GM19328 (cell line): Measurements from ENCODE around the gene RAB24.
"Not testable (repeated sequence)": the region's sequence is repeated elsewhere in the genome, so short reads cannot be mapped to it uniquely, and the experiment has no call there.

Experiments
- ATAC-seq: cut with Tn5 transposase; IDR thresholded peaks from one replicate; pipeline ENCODE4 v1.9.1; 2021; ENCODE audit warnings: mild to moderate bottlenecking, moderate library complexity; ENCODE audit not compliant: unreplicated experiment

The RAB24 gene

DNA sequence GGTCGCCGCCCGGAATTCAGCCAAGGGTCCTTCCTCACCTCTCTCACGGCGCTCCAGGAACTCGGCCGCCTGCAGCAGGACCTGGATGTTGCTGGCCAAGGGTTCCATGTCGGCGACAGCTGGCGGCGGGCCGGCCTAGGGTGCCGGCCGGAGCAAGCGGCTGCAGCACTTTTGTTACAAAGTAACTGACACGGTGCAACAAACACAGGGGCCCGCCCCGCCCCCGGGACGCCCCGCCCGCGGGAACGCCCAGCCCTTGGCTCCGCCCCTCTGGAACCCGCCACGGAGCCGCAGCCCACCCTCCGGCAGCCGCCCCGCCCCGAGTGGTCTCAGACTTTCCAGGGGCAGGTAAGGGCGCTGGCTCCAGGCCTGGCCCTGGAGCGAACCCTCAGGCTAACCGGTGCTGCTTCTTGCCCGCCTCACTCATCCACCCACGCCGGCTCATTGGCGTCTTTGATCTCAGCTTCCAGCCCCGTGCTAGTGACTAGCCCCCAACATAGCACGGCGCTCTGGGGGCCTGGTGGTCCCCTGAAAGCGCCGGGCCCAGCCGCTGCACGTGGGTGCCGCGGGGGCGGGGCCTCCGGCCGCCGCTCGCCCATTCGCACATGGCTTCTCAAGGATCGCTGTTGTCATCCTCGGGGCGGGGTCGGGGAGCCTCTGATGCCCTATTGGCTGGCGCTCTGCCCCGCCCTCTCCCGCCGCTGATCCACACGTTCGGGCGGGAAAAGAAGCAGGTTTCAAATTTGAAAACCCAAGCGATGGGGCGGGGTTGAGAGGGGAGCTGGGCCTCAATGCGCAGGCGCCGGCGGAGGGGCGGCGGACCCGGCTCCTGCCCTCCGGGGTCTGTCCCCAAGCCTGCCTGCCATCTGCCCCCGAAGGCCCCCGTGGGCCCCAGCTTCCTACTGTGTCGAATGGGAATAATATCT, 8.5 kb upstream of the RAB24 start, which contains the start of gene MXD3:
MXD3 (minus strand) TSS at position 176 of the 926 bp plus-strand sequence; CDS start at position 108, 68 bp downstream.
- peak; percentile 68 for ATAC-seq

DNA sequence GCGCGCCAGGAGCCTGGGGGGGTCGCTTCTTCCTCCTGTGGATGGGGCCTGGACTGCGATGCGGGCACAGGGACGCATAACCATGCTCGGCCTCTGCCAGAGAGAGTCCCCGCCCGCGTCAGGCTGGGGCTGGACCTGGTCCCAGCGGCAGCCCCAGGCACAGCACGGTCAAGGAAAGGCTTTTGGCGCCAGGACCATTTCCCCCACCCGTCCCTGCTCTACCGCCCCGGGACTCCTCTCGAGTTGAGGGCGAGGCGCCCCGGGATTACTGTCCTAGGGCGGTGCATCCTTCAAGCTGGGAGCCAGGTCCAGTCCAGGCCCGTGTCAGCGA, 7.8 kb upstream of the RAB24 start:
- no peak for ATAC-seq

DNA sequence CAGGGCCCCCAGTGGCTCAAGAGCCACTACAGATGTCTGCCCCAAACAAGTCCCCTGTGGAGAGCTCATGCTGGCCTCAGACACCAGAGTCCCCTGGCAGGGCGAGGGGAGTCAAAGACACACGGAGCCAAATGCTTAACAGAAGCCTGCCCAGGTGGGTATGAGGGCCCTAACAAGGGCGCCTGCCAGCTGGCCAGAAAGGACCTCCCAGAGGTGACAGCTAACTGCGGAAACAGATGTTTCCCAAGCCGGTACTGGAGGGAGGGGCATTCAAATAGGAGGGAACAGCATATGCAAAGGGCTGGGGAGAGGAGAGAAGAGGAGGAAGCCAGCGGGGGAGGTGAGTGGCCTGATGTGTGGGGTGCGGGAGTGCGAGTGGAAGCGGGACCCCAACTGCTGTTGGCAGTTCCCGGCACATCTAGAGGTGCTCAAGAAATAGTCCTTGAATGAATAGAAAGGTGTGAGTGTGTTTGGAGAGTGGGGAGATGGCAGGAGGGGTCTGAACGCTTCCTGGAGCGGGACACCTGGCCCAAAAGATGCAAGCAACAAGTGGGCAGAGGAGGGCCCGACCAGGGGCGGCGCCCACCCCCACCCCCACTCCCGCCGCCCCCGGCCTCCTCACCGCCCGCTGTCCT, 7.4 kb upstream of the RAB24 start:
- ATAC-seq: no peak

DNA sequence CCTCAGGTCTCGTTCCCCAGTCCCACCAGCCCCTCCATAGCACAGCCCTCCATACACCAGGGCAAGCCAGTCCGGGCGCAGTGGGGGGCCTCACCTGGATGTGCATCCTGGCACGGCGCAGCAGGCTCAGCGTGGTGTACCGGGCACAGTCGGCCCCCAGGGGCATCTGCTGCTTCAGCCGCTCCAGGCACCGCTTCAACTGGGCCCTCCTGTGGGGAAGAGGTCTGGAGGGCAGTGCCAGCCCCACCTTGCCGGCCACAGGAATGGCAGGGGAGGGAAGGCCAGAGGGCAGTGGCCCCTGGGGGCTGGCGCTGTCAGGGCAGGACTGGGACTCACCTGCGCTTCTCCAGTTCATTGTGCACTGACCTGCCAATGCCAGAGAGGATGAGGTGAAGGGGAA, 6.8 kb upstream of the RAB24 start:
- no peak for ATAC-seq

DNA sequence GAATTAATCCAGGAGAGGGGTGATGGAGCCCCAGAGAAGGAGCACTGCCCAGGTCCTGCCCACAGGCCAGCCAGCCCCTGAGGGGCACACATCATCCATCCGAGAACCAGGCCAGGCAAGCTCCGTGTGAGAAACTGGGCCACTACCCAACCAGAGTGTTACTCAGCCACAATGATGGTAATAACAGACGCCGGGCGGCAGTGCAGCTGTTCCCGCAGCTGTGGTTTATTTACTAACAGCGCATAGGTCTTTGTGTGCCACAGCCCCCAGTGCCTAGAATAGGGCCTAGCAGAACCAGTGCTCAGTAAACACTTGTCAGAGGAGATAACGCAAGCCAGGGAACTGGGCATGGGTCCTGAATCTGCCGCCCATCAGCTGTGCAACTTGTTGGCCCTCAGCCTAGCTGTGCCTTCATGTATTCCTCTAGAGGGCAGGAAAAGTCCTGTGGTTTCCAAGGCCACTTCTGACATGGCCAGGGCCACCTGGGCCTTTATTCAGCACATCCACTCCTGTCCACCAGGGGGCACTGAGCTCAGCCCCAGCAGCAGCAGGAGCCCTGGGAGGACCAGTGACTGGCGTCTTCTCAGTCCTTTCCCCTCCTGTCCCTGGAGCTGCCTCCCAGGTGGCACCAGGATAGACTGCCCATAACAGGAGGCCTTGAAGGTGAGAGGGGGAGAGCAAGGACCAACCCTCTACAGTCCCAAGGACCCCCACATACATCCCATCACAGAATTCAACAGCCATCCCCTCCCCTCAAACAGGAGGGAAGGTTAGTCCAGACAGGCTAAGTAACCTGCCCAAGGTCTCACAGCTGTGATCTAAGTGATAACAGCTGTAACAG, 6.1 kb upstream of the RAB24 start:
- ATAC-seq: no peak

DNA sequence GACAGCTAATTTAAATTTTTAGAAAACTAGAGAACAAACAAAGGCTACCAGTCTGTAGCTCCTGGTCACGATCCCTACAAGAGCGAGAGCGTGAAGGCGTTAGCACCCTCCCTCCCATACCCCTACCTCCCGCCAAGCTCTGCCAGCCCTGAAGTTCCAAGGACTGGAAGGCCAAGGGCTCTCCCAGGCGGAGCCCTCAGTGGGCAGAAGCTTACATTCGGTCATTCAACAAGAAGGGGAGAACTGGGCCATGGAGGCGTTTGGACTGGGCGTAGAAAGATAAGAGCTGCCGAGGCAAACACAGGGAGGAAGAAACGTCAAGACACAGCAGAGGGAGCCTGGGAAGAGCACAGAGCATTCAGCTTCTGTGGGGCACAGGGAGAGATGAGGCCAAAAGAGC, 5.2 kb upstream of the RAB24 start:
- no peak for ATAC-seq

GRCh38 chr5:177307544-177308363, 4.2 kb upstream of the RAB24 start:
- ATAC-seq: no peak

DNA sequence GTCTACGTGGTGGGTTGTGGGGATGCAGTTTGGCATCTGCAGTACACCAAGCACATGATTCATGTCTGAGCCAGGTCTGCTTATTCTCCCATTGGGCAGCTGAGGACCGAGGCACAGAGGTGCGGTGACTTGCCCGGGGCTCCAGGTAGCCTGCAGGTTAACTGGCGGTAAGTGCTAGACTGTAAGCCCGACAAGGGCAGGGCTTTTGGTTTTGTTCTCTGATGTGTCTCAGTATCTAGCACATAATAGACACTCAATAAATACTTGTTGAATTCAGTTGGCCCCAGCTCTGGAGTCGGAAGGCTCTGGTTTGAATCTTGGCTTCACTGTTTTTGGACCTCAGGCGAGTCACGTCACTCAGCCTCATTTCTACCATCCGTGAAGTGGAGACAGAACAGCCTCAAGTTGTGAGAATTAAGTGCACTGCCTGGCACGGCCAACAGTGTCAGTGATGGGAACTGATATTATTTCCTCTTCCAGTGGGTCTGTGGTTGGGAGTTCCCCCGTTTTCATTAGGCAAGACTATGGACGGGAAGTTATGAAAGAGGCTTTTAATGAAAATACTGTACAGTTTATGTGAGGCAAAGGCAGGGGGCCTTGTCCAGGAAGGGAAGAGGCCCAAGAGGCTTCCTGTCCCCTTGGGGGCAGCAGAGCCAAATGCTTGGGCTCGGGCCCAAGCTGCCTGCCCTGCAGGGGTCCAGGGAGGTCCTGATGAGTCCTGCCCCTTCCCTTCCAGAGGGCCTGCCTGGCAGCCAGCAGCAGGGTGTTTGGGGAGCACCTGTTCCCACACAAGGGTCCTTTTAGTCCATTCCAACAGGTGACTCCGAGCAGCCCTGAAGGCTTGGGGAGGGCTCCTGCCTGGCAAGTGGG, 3.4 kb upstream of the RAB24 start:
- no peak for ATAC-seq

GRCh38 chr5:177306103-177306640, 2.7 kb upstream of the RAB24 start:
- not testable (repeated sequence) for ATAC-seq

GRCh38 chr5:177304392-177305119, 1.0 kb upstream of the RAB24 start:
- no peak for ATAC-seq

DNA sequence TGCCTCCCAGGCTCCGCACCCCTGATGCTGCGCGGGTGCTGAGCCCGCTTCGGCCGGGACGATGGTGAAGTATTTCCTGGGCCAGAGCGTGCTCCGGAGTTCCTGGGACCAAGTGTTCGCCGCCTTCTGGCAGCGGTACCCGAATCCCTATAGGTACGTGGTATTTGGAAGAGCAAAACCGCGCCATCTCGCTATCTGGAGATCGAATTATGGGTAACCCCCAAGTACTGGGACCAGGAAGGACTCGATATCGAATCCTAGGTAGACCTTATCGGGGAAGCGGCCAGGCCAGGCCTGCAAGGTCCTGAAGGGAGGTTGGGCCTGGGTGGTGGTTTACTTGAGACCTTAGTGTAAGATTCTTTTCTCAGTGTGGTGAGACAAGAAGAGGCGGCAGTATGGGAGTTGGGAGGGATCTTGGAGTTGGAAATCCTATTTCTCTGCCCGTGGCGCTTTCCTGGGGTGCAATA, 439 bp upstream of the RAB24 start:
- no peak for ATAC-seq

DNA sequence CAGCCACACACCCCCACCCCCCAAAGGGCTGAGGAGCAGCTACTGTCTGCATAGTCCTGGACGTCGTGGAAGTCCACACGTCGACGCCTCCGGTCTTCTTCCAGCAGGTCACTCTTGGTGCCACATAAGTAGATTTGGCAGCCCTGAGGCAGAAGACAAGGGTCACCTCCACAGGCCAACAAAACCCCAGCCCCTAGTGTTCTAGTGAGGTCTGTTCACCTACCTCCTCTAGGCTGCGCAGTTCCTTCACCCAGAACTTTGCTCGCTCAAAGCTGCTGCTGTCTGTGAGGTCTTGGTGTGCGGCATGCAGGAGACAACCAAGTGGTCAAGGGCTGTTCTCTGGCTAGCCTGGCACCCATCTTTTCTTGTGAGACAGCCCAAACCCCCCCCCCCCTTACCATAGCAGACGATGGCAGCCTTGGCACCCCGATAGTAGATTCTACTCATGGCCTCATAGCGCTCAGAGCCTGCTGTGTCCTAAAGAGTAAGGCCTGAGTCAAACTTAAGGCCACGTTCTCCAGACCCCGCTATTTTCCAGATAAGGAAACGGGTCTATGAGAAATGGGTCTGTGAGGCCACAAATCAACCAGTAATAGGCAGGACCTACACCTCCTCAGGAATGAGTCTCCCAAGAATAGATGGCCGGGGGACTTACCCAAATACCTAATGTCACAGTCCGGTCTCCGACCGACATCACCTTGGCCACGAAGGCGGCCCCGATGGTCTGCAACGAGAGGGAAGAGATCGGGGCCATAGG, 987 bp downstream of the RAB24 start:
- ATAC-seq: no peak

DNA sequence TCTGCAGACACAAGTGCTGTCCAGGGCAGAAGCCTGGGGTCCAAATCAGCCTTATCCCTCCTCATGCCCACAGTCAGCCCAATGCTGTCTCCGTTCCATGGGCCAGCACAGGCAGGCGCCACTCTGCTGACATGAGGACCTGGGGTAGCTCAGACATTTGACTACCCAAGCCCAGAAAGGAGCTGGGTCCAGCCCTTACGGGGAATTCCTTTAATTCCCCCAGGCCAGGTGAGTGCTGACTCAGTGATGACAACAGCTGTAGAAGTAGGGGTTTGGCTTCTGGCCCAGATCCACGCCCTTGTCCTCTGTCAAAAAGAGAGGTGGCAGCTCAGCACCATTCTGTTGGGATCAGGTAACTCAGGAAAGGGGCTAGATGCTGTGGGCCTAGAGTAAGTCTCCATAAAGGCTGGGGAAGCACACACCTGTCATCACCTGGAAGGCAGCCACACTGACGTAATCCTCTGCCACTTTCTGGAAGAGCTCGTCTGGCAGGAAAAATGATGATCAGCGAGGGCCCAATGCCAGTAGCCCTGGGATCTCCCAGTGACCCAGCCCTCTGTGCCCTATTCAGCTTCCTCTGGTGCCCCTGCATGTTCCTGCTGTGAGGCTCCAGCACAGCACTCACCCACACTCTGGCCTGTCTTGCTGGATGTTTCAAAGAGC, 1.9 kb downstream of the RAB24 start:
- ATAC-seq: no peak

GRCh38 chr5:177300951-177301350, 2.6 kb downstream of the RAB24 start:
- no peak for ATAC-seq

DNA sequence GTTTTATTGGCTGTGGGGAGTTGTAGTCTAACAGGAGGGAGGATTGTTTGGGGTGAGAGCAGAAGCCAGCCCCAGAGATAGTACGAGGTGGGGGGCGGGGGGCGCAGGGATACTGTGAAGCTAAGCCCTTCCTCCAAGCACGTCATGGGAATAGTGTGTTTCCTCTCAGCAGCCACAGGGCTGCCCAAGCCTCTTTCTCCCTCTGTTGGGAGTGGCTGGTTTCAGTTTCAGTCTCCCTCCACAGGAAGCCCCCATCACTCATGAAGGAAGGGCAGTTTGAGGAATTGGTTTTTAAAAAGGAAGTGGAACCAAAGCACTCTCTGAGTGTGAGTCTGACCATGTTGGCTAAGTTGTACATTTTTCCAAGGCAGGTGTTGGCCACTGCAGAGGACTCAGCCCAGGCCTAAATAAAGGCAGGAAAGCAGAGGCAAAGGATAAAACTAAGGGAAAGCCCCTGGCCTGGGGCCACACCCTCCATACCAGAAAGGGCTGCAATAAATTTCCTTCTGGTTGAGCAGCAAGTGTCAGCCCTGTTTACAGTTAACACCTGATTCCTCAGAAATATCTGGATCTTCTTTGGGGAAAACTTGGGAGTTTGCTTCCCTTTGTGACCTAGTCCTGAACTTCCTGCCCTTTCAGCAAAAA, 3.2 kb downstream of the RAB24 start:
- no peak for ATAC-seq

GRCh38 chr5:177299697-177300096, 3.8 kb downstream of the RAB24 start:
- ATAC-seq: no peak

- no peak for ATAC-seq
Observed at GRCh38 chr5:177297922-177298321, 5.6 kb downstream of the RAB24 start.
